Activated CD4-positive, alpha-beta T cell treated with anti-CD3 and anti-CD28 coated beads, Interleukin-2, amount 50 U/mL, for 4 hours (primary cell): ENCODE measurements around the gene RIT2.
"Not testable (repeated sequence)": the region's sequence is repeated elsewhere in the genome, so short reads cannot be mapped to it uniquely, and the experiment has no call there.

Experiments used
- DNase-seq, 2 experiments: peaks; one replicate each; pipeline ENCODE4 v3.0.0-alpha.2; 2020

Gene RIT2

GRCh38 chr18:42822711-42823110, 292.8 kb downstream of the RIT2 start:
- no peak for DNase-seq

- DNase-seq, result no peak
Measured at GRCh38 chr18:42821492-42821891, 294.0 kb downstream of the RIT2 start.

GRCh38 chr18:42814618-42815017, 300.9 kb downstream of the RIT2 start:
- DNase-seq, result no peak

DNA sequence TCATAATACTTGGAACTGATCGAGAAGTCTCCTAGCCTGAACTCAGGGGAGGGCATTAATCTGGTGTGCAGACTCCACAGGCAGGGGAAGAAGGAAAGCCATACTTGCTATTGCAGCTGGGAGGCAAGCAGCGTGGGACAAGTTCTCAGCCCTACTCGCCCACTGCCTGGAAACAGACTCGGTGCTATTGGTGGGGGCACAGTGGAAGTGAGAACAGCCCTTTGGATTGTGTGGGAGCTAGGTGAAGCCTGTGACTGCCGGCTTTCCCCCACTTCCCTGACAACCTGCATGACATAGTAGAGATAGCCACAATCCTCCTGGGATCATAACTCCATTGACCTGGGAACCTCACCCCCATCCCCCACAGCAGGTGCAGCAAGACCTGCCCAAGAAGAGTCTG, 301.3 kb downstream of the RIT2 start:
- no peak for DNase-seq

DNA sequence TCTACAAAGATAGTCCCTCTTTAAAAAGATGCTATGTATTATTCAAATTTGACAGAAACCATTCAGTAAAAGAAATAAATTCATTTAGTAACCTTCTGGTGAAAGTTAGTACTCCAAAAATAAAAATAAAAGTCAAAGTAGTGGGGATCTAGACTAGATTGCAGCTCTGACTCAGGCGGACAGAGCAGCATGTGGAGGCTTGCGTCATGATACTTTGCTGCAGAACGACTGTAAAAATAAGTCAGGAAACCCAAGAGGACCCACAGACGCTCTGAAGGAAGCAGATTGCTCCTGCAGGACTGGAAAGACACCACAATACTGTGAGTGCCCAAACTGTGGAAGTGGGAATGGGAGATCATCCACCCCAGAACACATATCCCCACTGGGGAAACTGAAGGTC, 301.9 kb downstream of the RIT2 start:
- DNase-seq, result no peak

DNA sequence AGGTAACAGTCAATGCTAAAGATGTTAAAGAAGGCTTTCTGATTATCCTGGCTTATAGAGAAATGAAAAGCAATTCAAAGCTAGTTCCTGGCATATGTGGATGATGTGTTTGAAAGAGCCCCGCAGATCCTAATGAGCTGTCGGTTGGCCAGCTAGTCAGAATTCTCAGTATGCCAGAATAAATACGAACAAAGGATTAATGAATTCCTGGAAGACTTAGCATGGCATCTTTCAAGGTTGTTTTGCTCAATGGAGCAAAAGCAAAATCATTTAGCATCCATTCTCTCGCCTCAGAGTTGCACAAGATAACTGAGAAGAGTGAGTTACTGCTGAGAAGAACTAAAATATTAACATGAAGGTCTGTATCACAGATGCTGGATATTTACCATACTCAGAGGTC, 307.6 kb downstream of the RIT2 start:
- no peak for DNase-seq

GRCh38 chr18:42801706-42802105, 313.8 kb downstream of the RIT2 start:
- no peak for DNase-seq

- no peak for DNase-seq
Measured at GRCh38 chr18:42798606-42799170, 316.8 kb downstream of the RIT2 start.

GRCh38 chr18:42795213-42795789, 320.2 kb downstream of the RIT2 start:
- DNase-seq, result not testable (repeated sequence)

- no peak for DNase-seq
Measured at GRCh38 chr18:42792731-42793130, 322.8 kb downstream of the RIT2 start.

- no peak for DNase-seq
Measured at GRCh38 chr18:42784632-42785031, 330.9 kb downstream of the RIT2 start.

GRCh38 chr18:42782929-42783328, 332.6 kb downstream of the RIT2 start:
- DNase-seq, result no peak

DNA sequence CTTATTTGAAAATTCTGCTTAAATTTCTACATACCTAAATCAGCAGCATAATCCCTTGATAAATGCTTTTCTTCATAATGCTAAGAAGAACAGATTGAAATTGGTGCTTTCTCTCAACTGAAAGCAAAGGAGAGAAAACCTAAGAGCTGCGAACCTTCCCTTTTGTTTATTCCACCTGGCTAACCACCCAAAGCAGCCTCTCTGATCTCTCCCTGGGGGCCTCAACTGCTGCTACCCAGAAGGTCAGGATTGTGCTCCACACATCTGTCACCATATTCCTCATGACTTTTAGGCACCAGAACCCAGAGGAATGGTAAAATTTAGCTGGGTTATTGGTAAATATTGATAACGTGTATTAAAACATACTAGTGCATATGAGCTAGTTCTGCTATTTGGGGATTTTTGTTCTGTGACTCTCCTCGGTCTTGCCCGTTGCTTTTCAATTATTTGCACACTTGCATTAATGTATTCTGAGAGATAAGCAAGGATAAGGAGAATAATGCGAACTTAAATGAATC, 334.1 kb downstream of the RIT2 start:
- no peak for DNase-seq

DNA sequence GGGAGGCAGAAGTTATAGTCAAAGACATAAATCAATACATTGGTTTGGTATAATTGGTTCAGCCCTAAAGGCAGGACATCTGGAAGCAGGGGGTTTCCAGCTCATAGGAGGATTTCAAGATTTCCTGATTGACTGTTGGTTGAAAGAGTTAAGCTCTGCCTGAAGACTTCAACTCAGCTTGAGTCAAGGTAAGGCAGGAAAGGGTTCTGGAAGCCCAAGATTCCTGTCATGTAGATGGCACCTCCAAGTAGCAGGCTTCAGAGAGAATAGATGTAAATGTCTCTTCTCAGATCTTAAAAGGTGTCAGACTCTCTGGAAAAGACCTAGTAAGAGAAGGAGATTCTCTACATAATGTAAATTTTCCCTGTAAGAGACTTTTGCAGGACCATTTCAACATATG, 335.3 kb downstream of the RIT2 start:
- DNase-seq, result no peak

GRCh38 chr18:42778445-42779042, 336.9 kb downstream of the RIT2 start:
- DNase-seq, result no peak

GRCh38 chr18:42778024-42778423, 337.5 kb downstream of the RIT2 start:
- no peak for DNase-seq

DNA sequence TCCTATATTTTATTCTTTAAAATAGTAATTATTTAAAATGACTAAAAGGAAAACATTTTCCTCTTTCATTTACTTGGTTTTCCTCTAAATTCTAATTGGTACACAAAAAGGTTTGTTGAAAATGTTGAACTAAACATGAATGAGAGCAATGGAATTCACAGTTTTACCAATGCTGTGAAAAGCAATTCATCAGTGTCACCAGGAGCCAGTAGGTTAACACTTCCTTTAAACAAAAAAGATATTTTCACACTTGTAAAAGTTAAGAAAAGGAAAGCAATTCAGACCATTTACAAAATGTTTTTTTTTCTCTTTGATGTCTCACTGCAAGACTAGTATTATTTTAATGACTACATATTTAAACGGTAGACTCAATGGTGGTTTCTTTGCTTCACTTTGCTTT, 341.6 kb downstream of the RIT2 start:
- no peak for DNase-seq

DNA sequence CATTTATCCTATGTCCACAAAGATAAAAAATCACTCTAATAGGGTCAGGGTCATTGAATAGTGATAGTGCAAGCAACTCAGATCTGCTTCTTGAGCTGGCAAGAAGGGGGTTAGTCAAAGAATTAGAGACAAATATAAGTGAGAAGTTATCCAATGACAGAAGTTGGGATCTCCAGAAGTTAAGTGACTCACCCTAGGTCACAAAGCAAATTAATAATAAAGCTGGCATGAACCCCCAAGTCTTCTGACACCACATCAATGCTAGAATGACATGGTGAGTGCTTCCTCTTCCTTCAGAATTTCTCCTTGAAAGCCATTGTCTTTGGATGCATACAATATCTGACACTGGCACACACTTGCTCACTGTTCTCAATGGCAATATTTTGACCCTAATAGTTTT, 343.5 kb downstream of the RIT2 start:
- DNase-seq, result no peak

DNA sequence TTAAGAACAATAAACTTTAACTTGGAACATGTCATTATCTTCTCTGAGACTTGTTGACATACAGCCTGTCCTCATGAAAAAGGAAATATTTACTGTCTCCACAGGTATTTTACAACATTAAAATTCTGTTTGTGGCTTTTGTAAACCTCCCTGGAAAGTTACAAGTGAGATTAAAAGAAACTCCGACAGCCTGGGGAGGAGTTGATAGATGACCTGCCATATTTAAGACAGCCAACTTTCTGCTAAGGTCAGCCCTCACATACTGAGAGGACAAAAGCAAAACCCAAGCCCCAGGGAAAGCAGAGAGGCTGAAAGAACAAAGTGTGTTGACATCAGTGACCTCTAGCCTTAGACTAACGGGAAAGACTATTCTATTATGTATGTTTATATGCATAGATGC, 350.2 kb downstream of the RIT2 start:
- no peak for DNase-seq

DNA sequence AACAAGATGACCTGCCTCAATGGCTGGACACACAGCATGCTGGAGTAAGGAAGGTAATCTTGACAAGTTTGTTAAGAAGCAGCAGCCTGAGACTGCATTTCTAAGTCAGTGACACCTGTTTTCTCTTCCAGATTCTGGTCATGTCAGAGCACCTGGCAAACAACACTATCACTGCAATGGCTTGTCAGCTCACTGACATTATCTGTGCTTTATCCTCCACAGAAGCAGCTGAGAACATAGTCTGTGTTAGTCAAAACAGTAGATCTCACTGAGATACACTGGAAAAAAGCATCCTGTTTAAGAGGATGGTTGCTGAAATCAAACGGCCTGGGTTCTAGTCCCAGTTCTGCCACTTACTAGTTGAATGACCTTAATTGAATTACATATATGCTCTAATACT, 355.2 kb downstream of the RIT2 start:
- no peak for DNase-seq

- DNase-seq, result no peak
Measured at GRCh38 chr18:42758852-42759251, 356.6 kb downstream of the RIT2 start.

DNA sequence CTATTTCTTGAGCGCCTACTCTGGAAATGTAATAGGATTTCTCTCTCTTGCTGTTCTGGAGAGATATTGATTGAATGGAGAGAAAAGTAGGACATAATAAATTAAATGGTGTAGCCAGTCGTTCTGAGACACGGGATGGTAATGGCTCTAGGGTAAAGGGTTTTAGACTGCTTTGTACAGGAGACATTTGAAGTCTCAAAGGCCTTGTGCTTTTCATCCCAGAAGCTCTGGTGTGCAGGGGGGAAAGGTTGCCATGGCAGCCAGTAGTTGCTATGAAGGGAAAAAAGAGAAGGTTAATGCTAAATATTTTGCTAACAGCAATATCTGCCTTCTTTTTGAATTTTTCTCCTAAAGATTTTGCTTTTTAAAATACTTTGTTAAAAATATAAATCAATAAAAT, 359.3 kb downstream of the RIT2 start:
- no peak for DNase-seq

GRCh38 chr18:42752916-42753315, 362.6 kb downstream of the RIT2 start:
- no peak for DNase-seq

DNA sequence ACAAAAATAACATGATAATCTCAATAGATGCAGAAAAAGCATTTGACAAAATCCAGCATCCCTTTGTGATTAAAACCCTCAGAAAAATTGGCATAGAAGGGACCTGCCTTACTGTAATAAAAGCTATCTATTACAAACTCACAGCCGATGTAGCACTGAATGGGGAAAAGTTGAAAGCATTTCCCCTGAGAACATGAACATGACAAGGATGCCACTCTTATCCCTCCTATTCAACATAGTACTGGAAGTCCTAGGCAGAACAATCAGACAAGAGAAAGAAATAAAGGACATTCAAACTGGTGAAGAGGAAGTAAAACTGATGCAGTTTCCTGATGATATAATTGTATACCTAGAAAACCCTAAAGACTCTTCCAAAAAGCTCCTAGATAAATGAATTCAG, 368.7 kb downstream of the RIT2 start:
- no peak for DNase-seq

DNA sequence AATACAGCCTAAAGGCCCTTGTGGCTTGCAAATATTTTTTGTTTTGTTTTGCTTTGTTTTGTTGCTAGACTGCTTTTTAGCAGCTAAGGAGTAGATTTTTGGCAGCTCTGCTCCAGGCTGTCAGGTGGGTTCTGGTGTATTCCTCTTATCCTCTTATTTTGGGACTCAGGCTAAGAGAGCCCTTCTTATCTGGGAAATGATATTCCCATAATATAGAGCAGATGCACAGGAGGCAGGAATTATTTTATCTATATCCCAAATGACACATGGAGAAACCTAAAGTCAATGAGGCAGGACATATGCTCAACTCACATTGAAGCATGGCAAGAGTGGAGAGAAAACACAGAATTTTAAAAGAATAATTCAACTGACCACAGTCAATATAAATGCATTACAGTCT, 369.6 kb downstream of the RIT2 start:
- DNase-seq, result no peak
